Stimulated activated CD4-positive, alpha-beta T cell treated with anti-CD3 and anti-CD28 coated beads, TNF-alpha, amount 100 ng/mL, for 1 hour (primary cell): ENCODE results near the gene TMEM115.

Experiments
- DNase-seq, 3 donors: peaks; one replicate each; pipeline ENCODE4 v3.0.0-alpha.2; 2020; ENCODE audit warnings: low read depth in 3 of 3, low spot score in 1 of 3

TMEM115 gene

GRCh38 chr3:50353245-50354004 lies 5.9 kb downstream of the TMEM115 start:
- DNase-seq, result no peak

DNA sequence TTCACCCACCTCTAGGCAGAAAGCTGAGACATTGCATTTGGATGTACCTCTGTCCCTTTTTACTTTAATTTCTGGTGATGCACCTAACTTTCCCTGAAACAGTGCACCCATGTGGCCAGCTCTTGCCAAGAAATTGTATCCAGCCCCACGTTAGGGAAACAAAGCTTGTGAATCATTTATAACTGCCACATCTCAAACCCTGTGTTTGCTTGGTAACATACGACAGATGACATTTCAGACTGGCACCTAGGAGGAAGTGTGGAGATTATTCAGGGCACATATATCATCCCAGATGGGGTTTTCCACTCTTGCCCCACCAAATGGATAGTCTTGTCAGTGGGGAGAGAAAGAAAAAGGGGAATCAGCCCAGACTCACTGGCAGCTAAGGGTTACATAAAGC lies 6.5 kb downstream of the TMEM115 start:
- no peak for DNase-seq

- no peak for DNase-seq
These were observed 8.0 kb downstream of the TMEM115 start for GRCh38 chr3:50351323-50351697.

DNA sequence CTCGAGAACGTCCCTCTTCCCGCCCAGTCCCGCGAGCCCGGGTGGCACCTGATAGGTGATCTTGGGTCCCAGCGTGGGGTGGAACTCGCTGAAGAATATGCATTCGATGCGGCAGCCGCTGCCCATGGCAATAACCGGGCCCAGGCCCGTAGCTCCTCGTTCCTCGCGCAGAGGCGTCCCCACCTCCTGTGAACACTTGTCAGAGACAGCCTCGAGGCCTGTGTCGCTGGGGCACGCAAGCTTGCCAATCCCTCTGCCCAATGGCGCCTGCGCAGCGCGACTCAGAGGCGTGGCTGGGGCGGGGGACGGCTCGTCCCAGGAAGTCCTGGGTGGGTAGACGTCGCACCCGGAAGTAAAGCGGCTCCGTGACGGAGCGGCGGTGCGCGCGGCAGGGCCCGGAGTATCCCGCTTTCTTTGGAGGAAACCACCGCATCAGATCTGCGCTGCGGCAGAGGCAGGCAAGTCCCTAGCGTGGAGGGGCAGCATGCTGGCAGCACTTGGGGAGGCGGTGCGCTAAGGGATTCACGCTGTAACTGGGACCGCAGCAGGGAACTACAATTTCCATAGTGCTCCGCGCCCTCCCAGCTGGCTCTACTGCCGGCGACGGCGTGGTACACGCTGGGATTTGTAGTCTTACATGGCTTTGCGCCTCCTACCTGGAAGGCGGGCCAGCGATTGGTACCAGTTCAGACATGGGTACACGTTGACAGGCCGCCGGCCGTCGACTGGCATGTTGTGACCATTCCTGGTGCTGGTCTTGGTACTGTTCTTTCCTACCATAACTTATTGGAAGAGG lies 8.6 kb downstream of the TMEM115 start, which contains the start of the genes CYB561D2 and NPRL2:
Gene CYB561D2, plus strand, starts transcription at position 336 of the 796 bp plus-strand sequence. CDS start 572 bp downstream, outside the sequence.
Gene NPRL2, minus strand, starts transcription at position 249 of the 796 bp plus-strand sequence. Its CDS starts 123 bp downstream, at position 126.
- DNase-seq, result peak; percentile 96 to 99 (median 96)

DNA sequence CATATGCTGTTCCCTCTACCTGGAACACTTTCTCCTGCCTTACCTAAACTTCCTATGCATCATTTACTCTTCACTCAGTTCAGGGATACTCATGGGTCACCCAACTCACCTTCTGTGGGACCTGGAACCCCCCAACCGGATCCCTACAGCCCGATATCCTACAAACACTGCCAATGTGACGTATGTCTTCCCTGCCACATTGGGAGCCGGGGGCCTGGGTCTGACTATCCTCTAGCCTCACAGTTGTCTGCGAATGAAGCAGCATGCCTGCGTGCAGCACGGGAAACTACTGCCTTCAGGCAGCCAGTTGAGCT lies 9.2 kb downstream of the TMEM115 start:
- no peak for DNase-seq

- peak in 2 of 3 donors; percentile 54 to 55 for DNase-seq
These were observed 12.0 kb downstream of the TMEM115 start for GRCh38 chr3:50347187-50347813.

DNA sequence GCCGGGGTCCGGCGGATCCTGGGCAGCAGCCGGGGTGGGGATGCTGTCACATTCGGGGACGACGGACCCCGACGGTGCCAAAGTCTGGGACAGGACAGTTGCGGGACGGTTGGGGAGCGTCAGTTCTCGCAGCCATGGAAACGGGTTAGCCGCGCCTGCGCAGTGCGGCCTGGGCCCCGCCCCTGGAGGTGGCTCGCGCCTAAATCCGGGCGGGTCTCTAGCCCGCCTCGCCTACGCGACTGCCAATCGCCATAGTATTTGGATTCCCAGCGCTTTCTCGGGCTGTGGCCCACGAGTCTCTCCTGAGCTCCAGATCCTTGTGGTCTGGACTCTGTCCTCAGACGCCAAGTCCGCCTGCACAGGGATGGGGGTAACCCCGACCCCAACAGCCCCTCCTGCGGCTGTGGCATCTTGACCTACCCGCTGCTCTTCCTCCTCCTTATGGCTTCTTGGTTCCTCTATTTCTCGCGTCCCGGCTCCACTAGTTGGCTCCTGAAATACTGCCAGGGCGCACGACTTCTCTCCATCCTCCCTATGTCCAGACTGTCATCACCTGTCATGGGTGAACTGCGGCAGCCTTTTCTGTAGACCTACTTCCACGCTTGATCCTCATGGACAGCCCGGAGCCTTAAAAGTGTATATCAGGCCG lies 13.6 kb downstream of the TMEM115 start, which contains the start of gene ZMYND10:
Gene ZMYND10, minus strand, starts transcription at position 147 of the 649 bp plus-strand sequence. CDS start 153 bp downstream, outside the sequence.
- DNase-seq, result peak in 2 of 3 donors; percentile 55 to 62

GRCh38 chr3:50345008-50345407 lies 14.3 kb downstream of the TMEM115 start:
- DNase-seq, result no peak

DNA sequence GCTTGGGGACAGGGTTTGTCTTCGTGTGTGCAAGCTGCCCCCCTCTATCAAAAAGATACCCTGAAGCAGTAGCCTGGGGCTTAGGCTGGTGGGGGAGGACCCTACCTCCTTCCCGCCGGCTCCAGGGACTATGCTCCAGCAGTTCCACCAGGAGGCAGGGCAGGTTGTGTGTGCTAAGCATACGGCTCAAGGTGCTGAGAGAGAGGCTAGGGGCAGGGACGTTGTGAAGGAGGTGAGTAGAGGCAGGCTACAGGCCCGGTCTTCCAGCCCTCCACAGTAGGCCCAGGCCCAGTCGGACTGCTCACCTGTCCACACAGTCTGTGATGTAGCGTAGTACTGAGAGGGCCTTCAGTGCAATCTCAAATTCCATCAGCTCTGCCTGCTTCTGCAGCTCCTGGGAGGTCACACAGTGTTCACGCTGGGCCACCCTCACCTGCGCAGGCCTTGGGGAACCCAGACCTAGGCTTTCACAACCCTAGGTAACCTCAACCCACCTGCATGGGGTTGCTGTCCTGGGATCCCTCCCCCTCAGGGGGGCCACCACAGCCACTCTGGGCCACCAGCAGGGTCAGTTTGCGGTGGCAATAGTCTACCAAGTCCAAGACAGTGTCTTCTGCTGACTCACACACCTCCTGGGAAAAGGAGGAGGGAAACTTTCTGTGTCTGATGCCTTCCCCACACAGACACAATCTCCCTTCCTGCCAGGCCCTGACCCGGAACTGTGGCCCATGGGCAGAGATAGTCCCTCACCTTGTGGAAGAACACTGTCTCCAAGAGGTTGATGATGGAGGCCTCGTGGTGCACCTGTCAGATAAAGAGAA lies 16.3 kb downstream of the TMEM115 start:
- DNase-seq, result no peak

DNA sequence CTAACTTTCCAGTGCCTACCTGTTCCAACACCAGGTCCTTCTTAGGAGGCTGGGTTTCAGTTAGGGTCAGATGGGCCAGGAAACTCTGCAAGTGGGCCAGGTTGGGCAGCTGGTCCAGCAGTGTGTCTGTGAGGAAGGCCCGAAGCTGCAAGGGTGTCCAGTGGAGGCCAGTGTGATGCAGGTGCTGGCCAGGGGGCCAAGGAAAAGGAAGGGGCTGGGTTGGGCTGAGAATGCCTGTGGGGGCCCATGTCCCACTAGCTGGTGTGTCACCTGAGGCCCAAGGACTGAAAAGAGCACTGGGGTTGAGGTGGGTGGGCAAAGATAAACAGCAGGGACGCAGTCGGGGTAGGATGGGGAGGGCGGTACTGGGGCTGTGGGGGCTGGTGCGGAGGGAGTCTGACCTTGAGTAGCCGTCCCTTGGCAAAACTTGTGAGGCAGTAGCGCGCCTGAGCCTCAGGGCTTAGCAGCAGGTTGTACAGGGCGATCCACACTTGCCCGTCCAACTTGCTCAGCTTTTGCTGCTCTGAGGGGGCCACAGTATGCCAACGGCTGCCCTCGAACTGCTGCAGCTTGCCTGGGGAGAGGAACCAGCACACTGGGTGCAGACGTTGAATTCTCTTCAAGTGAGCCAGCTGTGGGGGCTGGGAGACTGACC lies 17.2 kb downstream of the TMEM115 start:
- no peak for DNase-seq

DNA sequence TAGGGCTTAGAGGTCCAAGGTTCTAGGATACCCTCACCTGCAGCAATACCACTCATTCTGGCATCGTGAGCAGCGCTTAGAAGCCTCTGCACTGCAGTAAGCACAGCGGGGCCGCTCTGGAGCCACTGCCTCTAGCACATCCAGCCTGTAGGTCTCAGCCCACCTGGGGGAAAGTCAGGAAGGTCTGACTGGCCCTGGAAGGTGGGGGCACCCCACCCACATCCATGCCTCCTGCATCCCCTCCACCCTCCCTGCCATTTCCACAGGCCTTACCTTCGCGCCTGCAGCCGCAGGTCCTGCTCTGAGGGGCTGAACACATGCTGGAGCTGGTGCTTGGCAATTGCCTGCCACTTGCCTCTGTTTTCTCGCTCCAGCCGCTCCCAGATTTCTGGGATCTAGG lies 17.8 kb downstream of the TMEM115 start:
- DNase-seq, result no peak

GRCh38 chr3:50340448-50341329 lies 18.6 kb downstream of the TMEM115 start, which contains the start of gene RASSF1:
Gene RASSF1 (minus strand): TSS chr3:50340836. CDS start chr3:50340805, 31 bp downstream.
- DNase-seq, result peak in 1 of 3 donors; percentile 41

DNA sequence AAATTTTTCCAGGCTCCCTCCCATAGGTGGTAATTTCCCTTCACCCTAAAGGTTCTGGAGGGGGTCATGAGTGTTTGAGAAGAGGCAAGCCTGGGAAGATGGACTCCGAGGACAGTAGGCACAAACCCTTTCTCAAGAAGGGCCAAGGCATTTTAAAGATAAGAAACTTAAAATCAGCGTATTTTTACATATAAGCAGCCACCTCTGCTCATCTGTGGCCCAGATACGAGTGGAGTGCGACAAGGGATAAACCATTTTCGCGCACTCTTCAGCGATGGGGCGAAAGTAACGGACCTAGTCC lies 19.2 kb downstream of the TMEM115 start:
- no peak for DNase-seq

- DNase-seq, result no peak
These were observed 19.7 kb downstream of the TMEM115 start for GRCh38 chr3:50339485-50340146.

GRCh38 chr3:50338965-50339364 lies 20.4 kb downstream of the TMEM115 start:
- DNase-seq, result no peak

DNA sequence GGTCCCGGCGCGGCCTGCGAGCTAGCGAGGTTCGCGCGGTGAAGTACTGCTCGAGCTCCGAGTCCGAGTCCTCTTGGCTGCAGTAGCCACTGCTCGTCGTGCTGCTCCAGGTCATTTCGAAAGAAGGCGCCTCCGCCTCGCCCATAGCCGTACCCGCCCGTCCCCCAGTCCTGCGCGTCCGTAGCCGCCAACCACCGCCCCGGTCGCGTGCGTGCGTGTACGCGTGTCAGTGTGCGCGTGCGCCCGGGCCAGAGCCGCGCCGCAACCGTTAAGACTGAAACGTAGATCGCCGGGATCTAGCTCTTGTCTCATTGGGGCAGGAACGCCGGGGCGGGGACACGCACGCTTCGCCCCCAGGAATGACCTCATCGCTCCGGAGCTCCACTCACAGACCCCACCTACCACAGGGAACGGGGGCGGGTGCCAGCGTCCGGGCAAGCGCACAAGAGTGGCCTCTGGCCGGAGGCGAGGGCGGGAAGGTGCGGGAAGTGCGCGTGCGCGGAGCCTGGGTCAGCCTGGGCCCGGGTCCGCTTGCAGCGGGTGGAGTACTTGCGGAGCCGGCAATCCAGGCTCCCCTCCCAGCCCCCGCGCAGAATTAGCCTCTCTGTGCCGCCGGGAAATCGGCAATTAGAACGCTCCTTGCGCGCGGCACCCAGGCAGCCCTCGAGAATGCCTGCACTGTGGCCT lies 22.0 kb downstream of the TMEM115 start:
- peak; percentile 80 to 85 (median 83) for DNase-seq

DNA sequence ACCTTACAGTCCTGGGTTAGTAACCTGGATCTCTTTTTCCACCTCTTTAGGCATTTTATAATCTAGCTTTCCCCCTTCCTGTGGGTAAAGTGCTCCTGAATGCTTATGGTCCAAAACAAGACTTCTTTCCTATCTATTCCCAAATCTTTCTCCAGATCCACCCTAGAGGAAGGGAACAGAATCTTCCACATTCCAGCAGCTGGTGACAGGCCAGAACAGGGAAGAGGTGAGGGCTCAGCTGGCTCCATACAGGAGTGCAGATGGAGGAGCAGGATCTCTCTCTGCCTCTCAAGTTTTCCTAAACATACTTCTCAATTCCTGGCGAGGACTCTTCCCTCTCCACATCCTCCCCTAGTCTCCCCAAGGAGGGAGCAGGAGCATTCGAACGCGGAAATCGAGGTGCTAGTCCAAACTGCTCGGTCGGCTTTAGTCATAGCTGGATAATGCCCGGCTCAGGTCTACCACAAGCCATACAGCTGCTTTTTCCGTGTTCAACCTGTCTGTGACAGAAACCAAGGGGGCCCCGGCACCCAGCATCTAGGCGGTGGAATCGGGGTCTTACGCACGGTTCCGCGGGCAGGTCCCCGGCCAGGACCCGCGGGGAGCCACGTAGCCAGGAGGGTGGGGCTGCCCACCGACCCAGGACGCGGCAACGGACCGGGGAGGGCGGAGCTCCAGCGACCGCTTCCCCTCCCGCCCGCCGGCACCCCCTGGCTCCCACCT lies 22.7 kb downstream of the TMEM115 start:
- DNase-seq, result no peak
